ENCODE data around the gene LTV1. TPM values are rescaled to one million over a fixed set of nuclear protein-coding genes. Genes with fewer than 3 reads are reported as not detected.

Gene LTV1
- total and polyA plus RNA-seq, 2 of the 8 experiments (the other 6 are each of a cell fraction or from before 2014, with no cell fraction given) = 8.0 to 46.9 TPM

GRCh38 chr6:143822584-143823024 is 20.5 kb upstream of the LTV1 start:
- Histone ChIP-seq H4K20me1 (replicated peaks in 1 of 2; ENCODE audit: control insufficient read depth in 1 of 2, insufficient read depth in 2 of 2, low read length in 2 of 2) (no peaks in the 10 kb centered on the region), H4K8ac (ENCODE audit: extremely low read depth, insufficient read depth, low read length) (no peak overlapping the region), H3K56ac (replicated peaks; ENCODE audit: insufficient read length, low read depth, low read length) (no peak overlapping the region), H3K4me2 (ENCODE audit: insufficient read depth in 1 of 2, low read depth in 2 of 2, low read length in 2 of 2) (no peak overlapping the region), H3K27ac (ENCODE audit: low read depth, low read length) (no peak overlapping the region), H2BK20ac (ENCODE audit: low read length) (no peak overlapping the region), H3K4me1 (replicated peaks in 1 of 4; ENCODE audit: control insufficient read depth in 3 of 4, insufficient read depth in 4 of 4, low read length in 3 of 4) (no peaks in the 10 kb centered on the region), H2BK12ac (ENCODE audit: low read depth, low read length) (no peak overlapping the region; the same call in 1 of the 2 replicates), H2BK5ac (ENCODE audit: low read depth, low read length) (no peak overlapping the region), H3K9me3 (ENCODE audit: insufficient read depth in 2 of 2, low read depth in 1 of 2, low read length in 1 of 2) (no peaks in the 10 kb centered on the region), H3K4ac (replicated peaks; ENCODE audit: insufficient read length, low read depth, low read length) (no peak overlapping the region), H2BK120ac (replicated peaks; ENCODE audit: low read depth, low read length) (no peak overlapping the region), H3K18ac (ENCODE audit: extremely low read depth, low read length) (no peak overlapping the region), H3K14ac (ENCODE audit: insufficient read length) (no peak overlapping the region), H3K23me2 (ENCODE audit: low read depth, low read length) (no peaks in the 10 kb centered on the region), H2AFZ (ENCODE audit: low read length) (no peak overlapping the region), H3K27me3 (replicated peaks in 1 of 4; ENCODE audit: control insufficient read depth in 3 of 4, extremely low read depth in 1 of 4, insufficient read depth in 3 of 4, low read length in 3 of 4) (no peaks in the 10 kb centered on the region), H4K91ac (replicated peaks; ENCODE audit: insufficient read length, low read length) (no peak overlapping the region), H3K79me1 (ENCODE audit: low read depth, low read length) (no peaks in the 10 kb centered on the region), H3K9ac (replicated peaks in 1 of 4; ENCODE audit: extremely low read depth in 1 of 4, low read depth in 3 of 4, low read length in 3 of 4) (no peak overlapping the region), H3K4me3 (ENCODE audit: extremely low read depth in 1 of 4, insufficient read depth in 2 of 4, low read depth in 3 of 4, low read length in 4 of 4) (no peak overlapping the region), H3K79me2 (ENCODE audit: control insufficient read depth in 1 of 2, insufficient read depth in 2 of 2, low read length in 2 of 2) (no peaks in the 10 kb centered on the region), H3K23ac (ENCODE audit: insufficient read length) (no peak overlapping the region), H3K36me3 (ENCODE audit: control insufficient read depth in 2 of 4, insufficient read depth in 4 of 4, low read length in 3 of 4) (peaks cover 0 to 24% (median 1%) of the 10 kb centered on the region in 4 experiments; a peak in 3 of 8 replicates), H2BK15ac (ENCODE audit: low read length) (no peak overlapping the region), H2AK5ac (ENCODE audit: low read depth, low read length) (no peak overlapping the region), H4K5ac (ENCODE audit: insufficient read length, low read depth, low read length) (no peak overlapping the region)
- whole genome bisulfite sequencing, 2 experiments (ENCODE audit: extremely low coverage in 1 of 2, insufficient coverage in 1 of 2, insufficient read length in 1 of 2, insufficient replicate concordance in 2 of 2, low coverage in 1 of 2, low lambda C conversion rate in 2 of 2, missing lambda C conversion rate in 1 of 2) = 72% methylated on average over 3 of the region's 3 CpGs; no CpG with 5 or more reads in 1 of the 2 experiments
- POLR2A ChIA-PET (ENCODE audit: partially characterized antibody) = interaction anchor here (1.2 to 2.8 kb wide), 2 partner anchors 15 to 20 kb away, joined by 3 to 12 read pairs; partner anchors contain the start of gene LTV1
- DNase-seq (ENCODE audit: low read depth in 1 of 2, low spot score in 2 of 2) (no peak), FAIRE-seq (no peak)
- CTCF ChIA-PET (ENCODE audit: partially characterized antibody) = interaction anchor here (0.9 to 1.1 kb wide), 2 partner anchors 117 to 237 kb away, joined by 3 to 5 read pairs; no protein-coding TSS in a partner anchor
- no peak for TF ChIP-seq GABPA (IDR thresholded peaks at IDR 0.05; ENCODE audit: borderline replicate concordance, insufficient read depth, low read length)
- peak; percentile 74 for TF ChIP-seq TEAD4 (IDR thresholded peaks at IDR 0.05; ENCODE audit: low read depth, low read length)
- TF ChIP-seq CBX5 (IDR thresholded peaks at IDR 0.05; ENCODE audit: low read depth, low read length) = no peak
- no peak for TF ChIP-seq SAP30 (IDR thresholded peaks at IDR 0.05; ENCODE audit: insufficient read depth, insufficient replicate concordance, low read length)
- no peak for TF ChIP-seq TAF7 (optimal IDR thresholded peaks at IDR 0.05; ENCODE audit: borderline replicate concordance, low read depth, low read length)
- TF ChIP-seq POU5F1 (IDR thresholded peaks at IDR 0.05; ENCODE audit: low read depth, low read length) = no peak
- no peak for TF ChIP-seq ZNF274 (IDR thresholded peaks at IDR 0.05; ENCODE audit: borderline replicate concordance, extremely low read depth, low read length)

Data from H1 (cell line).